Measurements from ENCODE around the gene RNF144A.

DNA sequence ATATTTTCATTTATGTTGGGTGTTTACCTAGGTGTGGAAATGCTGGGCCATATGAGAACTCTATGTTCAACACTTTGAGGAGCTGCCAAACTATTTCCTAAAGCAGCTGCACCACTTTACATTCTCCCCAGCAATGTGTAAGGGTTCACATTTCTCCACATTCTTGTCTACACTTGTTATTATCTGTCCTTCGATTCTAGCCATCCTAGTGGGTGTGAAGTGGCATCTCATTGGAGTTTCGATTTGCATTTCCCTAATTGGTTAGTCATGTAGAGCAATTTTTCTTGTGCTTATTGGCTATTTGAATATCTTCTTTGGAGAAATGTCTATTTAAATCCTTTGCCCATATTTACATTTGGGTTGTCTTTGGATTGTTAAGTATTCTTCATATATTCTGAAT, 21.9 kb downstream of the RNF144A start:
- TF ChIP-seq FOSL2 (IDR thresholded peaks at IDR 0.05; ENCODE audit: borderline replicate concordance, low read depth) (no peak), POLR2AphosphoS5 (IDR thresholded peaks at IDR 0.05; ENCODE audit: low read depth, low read length) (no peak), TAF1 (IDR thresholded peaks at IDR 0.05; ENCODE audit: borderline replicate concordance, low read depth, low read length) (no peak), EP300 (IDR thresholded peaks at IDR 0.05; ENCODE audit: borderline replicate concordance in 1 of 2, low read depth in 1 of 2, low read length in 1 of 2) (no peak), NFIC (IDR thresholded peaks at IDR 0.05; ENCODE audit: borderline replicate concordance) (no peak), SMC3 (IDR thresholded peaks at IDR 0.05; ENCODE audit: low read depth, low read length) (no peak), JUND (IDR thresholded peaks at IDR 0.05) (no peak), MEF2A (IDR thresholded peaks at IDR 0.05; ENCODE audit: borderline replicate concordance, low read depth) (no peak), CHD2 (IDR thresholded peaks at IDR 0.05; ENCODE audit: low read length, partially characterized antibody) (no peak)
- TF ChIP-seq, protein P1, sequence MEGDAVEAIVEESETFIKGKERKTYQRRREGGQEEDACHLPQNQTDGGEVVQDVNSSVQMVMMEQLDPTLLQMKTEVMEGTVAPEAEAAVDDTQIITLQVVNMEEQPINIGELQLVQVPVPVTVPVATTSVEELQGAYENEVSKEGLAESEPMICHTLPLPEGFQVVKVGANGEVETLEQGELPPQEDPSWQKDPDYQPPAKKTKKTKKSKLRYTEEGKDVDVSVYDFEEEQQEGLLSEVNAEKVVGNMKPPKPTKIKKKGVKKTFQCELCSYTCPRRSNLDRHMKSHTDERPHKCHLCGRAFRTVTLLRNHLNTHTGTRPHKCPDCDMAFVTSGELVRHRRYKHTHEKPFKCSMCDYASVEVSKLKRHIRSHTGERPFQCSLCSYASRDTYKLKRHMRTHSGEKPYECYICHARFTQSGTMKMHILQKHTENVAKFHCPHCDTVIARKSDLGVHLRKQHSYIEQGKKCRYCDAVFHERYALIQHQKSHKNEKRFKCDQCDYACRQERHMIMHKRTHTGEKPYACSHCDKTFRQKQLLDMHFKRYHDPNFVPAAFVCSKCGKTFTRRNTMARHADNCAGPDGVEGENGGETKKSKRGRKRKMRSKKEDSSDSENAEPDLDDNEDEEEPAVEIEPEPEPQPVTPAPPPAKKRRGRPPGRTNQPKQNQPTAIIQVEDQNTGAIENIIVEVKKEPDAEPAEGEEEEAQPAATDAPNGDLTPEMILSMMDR (IDR thresholded peaks at IDR 0.05), result no peak
- TF ChIP-seq, protein P2, sequence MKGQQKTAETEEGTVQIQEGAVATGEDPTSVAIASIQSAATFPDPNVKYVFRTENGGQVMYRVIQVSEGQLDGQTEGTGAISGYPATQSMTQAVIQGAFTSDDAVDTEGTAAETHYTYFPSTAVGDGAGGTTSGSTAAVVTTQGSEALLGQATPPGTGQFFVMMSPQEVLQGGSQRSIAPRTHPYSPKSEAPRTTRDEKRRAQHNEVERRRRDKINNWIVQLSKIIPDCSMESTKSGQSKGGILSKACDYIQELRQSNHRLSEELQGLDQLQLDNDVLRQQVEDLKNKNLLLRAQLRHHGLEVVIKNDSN (IDR thresholded peaks at IDR 0.05; ENCODE audit: borderline replicate concordance, low read depth), result no peak
